ENCODE results near the gene GUCY1A2.

DNA sequence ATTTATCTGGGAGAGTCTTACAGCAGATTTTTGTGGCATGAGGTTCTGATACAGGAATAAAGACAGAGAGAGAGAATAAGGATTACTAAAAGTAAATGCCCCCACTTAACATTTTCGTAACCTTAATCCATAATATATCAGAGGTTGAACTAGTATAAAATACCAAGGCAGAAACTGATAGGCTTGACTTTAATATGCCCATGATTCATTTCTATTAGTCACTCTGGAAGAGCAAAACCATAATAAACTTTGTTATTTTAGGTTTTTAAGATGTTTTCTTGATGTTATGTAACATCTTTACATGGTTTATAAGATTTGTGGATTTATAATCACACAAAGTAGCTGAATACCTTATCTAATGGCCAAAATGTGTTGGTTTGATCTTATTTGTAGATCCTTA, 19.1 kb downstream of the GUCY1A2 start:
- no peak for TF ChIP-seq CTCF (IDR thresholded peaks at IDR 0.05)
- no peak for TF ChIP-seq POLR2A (IDR thresholded peaks at IDR 0.05)
